WTC11 (cell line): ENCODE data around the gene PICALM.

ENCODE experiments used
- ATF2 ChIP-seq: sonication (generic); formaldehyde crosslinking; IDR thresholded peaks from 2 replicates; pipeline ENCODE4 v1.8.1; 2022; ENCODE audit warnings: low read depth, missing genetic modification reagents, borderline replicate concordance
- CTCF ChIP-seq: fragments of 200-600 bp; IDR thresholded peaks from 2 replicates; pipeline ENCODE4 v1.8.0; 2022; ENCODE audit warnings: antibody characterized with exemption
- FOXP1 ChIP-seq: sonication (generic); formaldehyde crosslinking; IDR thresholded peaks from 2 replicates; pipeline ENCODE4 v1.8.0; 2022; ENCODE audit warnings: missing genetic modification reagents, mild to moderate bottlenecking, moderate library complexity, borderline replicate concordance
- NFYB ChIP-seq: sonication (generic); formaldehyde crosslinking; conservative IDR thresholded peaks from 2 replicates; pipeline ENCODE4 v1.8.0; 2022; ENCODE audit warnings: low read depth, missing genetic modification reagents
- ZNF263 ChIP-seq: sonication (generic); formaldehyde crosslinking; IDR thresholded peaks from 2 replicates; pipeline ENCODE4 v1.8.1; 2022; ENCODE audit warnings: low read depth, mild to moderate bottlenecking, moderate library complexity, missing genetic modification reagents
- TF ChIP-seq, protein P1 (sequence below): sonication (generic); formaldehyde crosslinking; IDR thresholded peaks from 2 replicates; pipeline ENCODE4 v1.8.0; 2022; ENCODE audit warnings: mild to moderate bottlenecking, missing genetic modification reagents
- TF ChIP-seq, protein P2 (sequence below): sonication (generic); formaldehyde crosslinking; IDR thresholded peaks from 2 replicates; pipeline ENCODE4 v1.8.1; 2022; ENCODE audit warnings: mild to moderate bottlenecking, missing genetic modification reagents, moderate library complexity, borderline replicate concordance

- TF ChIP-seq ZNF263 (CRISPR knock-in tag) (no peak), CTCF (no peak), NFYB (CRISPR knock-in tag) (no peak), ATF2 (CRISPR knock-in tag) (no peak), FOXP1 (CRISPR knock-in tag) (no peak)
- TF ChIP-seq, protein P1, sequence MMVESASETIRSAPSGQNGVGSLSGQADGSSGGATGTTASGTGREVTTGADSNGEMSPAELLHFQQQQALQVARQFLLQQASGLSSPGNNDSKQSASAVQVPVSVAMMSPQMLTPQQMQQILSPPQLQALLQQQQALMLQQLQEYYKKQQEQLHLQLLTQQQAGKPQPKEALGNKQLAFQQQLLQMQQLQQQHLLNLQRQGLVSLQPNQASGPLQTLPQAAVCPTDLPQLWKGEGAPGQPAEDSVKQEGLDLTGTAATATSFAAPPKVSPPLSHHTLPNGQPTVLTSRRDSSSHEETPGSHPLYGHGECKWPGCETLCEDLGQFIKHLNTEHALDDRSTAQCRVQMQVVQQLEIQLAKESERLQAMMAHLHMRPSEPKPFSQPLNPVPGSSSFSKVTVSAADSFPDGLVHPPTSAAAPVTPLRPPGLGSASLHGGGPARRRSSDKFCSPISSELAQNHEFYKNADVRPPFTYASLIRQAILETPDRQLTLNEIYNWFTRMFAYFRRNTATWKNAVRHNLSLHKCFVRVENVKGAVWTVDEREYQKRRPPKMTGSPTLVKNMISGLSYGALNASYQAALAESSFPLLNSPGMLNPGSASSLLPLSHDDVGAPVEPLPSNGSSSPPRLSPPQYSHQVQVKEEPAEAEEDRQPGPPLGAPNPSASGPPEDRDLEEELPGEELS (CRISPR knock-in tag) = no peak
- TF ChIP-seq, protein P2, sequence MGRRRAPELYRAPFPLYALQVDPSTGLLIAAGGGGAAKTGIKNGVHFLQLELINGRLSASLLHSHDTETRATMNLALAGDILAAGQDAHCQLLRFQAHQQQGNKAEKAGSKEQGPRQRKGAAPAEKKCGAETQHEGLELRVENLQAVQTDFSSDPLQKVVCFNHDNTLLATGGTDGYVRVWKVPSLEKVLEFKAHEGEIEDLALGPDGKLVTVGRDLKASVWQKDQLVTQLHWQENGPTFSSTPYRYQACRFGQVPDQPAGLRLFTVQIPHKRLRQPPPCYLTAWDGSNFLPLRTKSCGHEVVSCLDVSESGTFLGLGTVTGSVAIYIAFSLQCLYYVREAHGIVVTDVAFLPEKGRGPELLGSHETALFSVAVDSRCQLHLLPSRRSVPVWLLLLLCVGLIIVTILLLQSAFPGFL (CRISPR knock-in tag) = no peak
These were observed 34.2 kb downstream of the PICALM start for GRCh38 chr11:86034710-86035109.
